Neural cell (in vitro differentiated cells): ENCODE data around the gene ABHD8. TPM values are rescaled to one million over a fixed set of nuclear protein-coding genes. Genes with fewer than 3 reads are reported as not detected.
"Not testable (repeated sequence)": the region's sequence is repeated elsewhere in the genome, so short reads cannot be mapped to it uniquely, and the experiment has no call there.

Source experiments
- H2AFZ ChIP-seq: fragments of 200-600, 300-800 bp; sonication (generic), shearing (Covaris generic); 2 replicates; pipeline ENCODE4 v1.6.0; 2014; ENCODE audit warnings: low read depth, mild to moderate bottlenecking, antibody characterized with exemption, low read length, moderate library complexity
- H3F3A ChIP-seq: fragments of 200-600 bp; shearing (Covaris generic); 2 replicates; pipeline ENCODE4 v1.6.1; 2016; ENCODE audit warnings: mild to moderate bottlenecking, moderate library complexity, mixed read lengths, antibody characterized with exemption, low read length; ENCODE audit not compliant: insufficient read depth, poor library complexity, severe bottlenecking
- H3K27ac ChIP-seq: fragments of 200-600, 300-800 bp; sonication (generic), shearing (Covaris generic); 2 replicates; pipeline ENCODE4 v1.5.1; 2014; ENCODE audit warnings: mild to moderate bottlenecking, low read length, moderate library complexity
- H3K27me3 ChIP-seq: fragments of 300-800, 200-600 bp; sonication (generic), shearing (Covaris generic); 2 replicates; pipeline ENCODE4 v1.6.0; 2014; ENCODE audit warnings: mild to moderate bottlenecking, low read depth, low read length, moderate library complexity; ENCODE audit not compliant: insufficient read depth
- H3K36me3 ChIP-seq: fragments of 300-800, 200-600 bp; sonication (generic), shearing (Covaris generic); 2 replicates; pipeline ENCODE4 v1.5.1; 2014; ENCODE audit warnings: mild to moderate bottlenecking, antibody characterized with exemption, low read length, moderate library complexity; ENCODE audit not compliant: insufficient read depth
- H3K4me2 ChIP-seq: fragments of 300-800, 200-600 bp; sonication (generic), shearing (Covaris generic); 2 replicates; pipeline ENCODE4 v1.6.0; 2014; ENCODE audit warnings: mild to moderate bottlenecking, low read length
- H3K4me3 ChIP-seq: fragments of 300-800, 200-600 bp; sonication (generic), shearing (Covaris generic); 2 replicates; pipeline ENCODE4 v1.5.1; 2014; ENCODE audit warnings: mild to moderate bottlenecking, low read length, moderate library complexity
- H3K79me2 ChIP-seq: fragments of 200-600 bp; shearing (Covaris generic); replicated peaks from 2 replicates; pipeline ENCODE4 v1.6.0; 2014; ENCODE audit warnings: mild to moderate bottlenecking, low read length, moderate library complexity; ENCODE audit not compliant: insufficient read depth
- H3K9ac ChIP-seq: fragments of 300-800, 200-600 bp; sonication (generic), shearing (Covaris generic); 2 replicates; pipeline ENCODE4 v1.6.1; 2016; ENCODE audit warnings: mild to moderate bottlenecking, low read length, mixed read lengths
- H3K9me2 ChIP-seq: fragments of 200-600 bp; shearing (Covaris generic); 2 replicates; pipeline ENCODE4 v1.6.1; 2016; ENCODE audit warnings: mild to moderate bottlenecking, low read length, mixed read lengths; ENCODE audit not compliant: insufficient read depth
- H3K9me3 ChIP-seq: fragments of 200-600, 300-800 bp; sonication (generic), shearing (Covaris generic); 2 replicates; pipeline ENCODE4 v1.6.1; 2016; ENCODE audit warnings: mild to moderate bottlenecking, mixed run types, low read length, moderate library complexity, mixed read lengths
- H4K20me1 ChIP-seq: fragments of 200-600 bp; shearing (Covaris generic); 2 replicates; pipeline ENCODE4 v1.6.1; 2016; ENCODE audit warnings: mild to moderate bottlenecking, mixed run types; ENCODE audit not compliant: insufficient read depth
- EP300 ChIP-seq: fragments of 450-650 bp; conservative IDR thresholded peaks from 2 replicates; pipeline ENCODE4 v1.6.1; 2014; ENCODE audit warnings: antibody characterized with exemption, mild to moderate bottlenecking, moderate library complexity; ENCODE audit not compliant: poor library complexity, severe bottlenecking
- EZH2 ChIP-seq: fragments of 200-600, 300-800 bp; shearing (Covaris generic), sonication (generic); IDR thresholded peaks from 2 replicates; pipeline ENCODE4 v1.6.1; 2014; ENCODE audit warnings: antibody characterized with exemption, low read length, borderline replicate concordance, mild to moderate bottlenecking; ENCODE audit not compliant: insufficient read depth, poor library complexity, severe bottlenecking
- MXI1 ChIP-seq: fragments of 450-650 bp; conservative IDR thresholded peaks from 2 replicates; pipeline ENCODE4 v1.6.1; 2014; ENCODE audit warnings: antibody characterized with exemption, mild to moderate bottlenecking; ENCODE audit not compliant: poor library complexity, severe bottlenecking
- POLR2AphosphoS5 ChIP-seq: IDR thresholded peaks from 2 replicates; pipeline ENCODE4 v1.6.1; 2012
- RAD21 ChIP-seq: fragments of 450-650 bp; conservative IDR thresholded peaks from 2 replicates; pipeline ENCODE4 v1.6.1; 2014; ENCODE audit warnings: antibody characterized with exemption, mild to moderate bottlenecking, moderate library complexity
- SMC3 ChIP-seq: fragments of 450-650 bp; conservative IDR thresholded peaks from 2 replicates; pipeline ENCODE4 v1.6.1; 2014; ENCODE audit warnings: antibody characterized with exemption, mild to moderate bottlenecking, moderate library complexity; ENCODE audit not compliant: poor library complexity
- TAF1 ChIP-seq: IDR thresholded peaks from 2 replicates; pipeline ENCODE4 v1.6.1; 2012; ENCODE audit warnings: low read depth
- polyA plus RNA-seq: library from polyadenylated mRNA; depleted of rRNA; stranded (reverse); fragments of >200 nt; gene quantifications from 2 replicates; pipeline ENCODE4 v1.2.3, GENCODE V29; 2014
- TF ChIP-seq, protein P1 (sequence below): IDR thresholded peaks from 2 replicates; pipeline ENCODE4 v1.6.1; 2012; ENCODE audit warnings: borderline replicate concordance
- TF ChIP-seq, protein P2 (sequence below): fragments of 450-650 bp; IDR thresholded peaks from 2 replicates; pipeline ENCODE4 v1.5.1; 2014; ENCODE audit warnings: antibody characterized with exemption, mild to moderate bottlenecking, moderate library complexity; ENCODE audit not compliant: poor library complexity, severe bottlenecking

ABHD8 gene
- polyA plus RNA-seq, 1 donor from 2014 or later: 28.1 TPM

DNA sequence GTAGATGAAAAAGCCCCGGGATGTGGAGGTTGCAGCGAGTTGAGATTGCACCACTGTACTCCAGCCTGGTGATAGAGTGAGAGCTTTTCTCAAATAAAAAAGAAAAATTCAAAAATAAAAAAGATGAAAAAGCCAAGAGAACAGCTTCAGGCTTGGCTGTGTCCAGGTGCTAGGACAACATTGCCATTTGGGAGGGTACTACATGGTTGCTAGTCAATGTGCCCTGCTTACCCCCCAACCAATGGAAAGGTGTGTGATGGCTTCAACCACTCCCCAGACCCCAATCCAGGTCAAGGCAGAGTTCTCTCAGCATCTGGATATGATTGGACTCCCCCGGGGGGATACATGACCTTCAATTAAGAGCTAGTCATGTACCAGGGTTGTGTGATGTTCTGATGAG, 23.8 kb downstream of the ABHD8 start (continued):
- TF ChIP-seq, protein P1, sequence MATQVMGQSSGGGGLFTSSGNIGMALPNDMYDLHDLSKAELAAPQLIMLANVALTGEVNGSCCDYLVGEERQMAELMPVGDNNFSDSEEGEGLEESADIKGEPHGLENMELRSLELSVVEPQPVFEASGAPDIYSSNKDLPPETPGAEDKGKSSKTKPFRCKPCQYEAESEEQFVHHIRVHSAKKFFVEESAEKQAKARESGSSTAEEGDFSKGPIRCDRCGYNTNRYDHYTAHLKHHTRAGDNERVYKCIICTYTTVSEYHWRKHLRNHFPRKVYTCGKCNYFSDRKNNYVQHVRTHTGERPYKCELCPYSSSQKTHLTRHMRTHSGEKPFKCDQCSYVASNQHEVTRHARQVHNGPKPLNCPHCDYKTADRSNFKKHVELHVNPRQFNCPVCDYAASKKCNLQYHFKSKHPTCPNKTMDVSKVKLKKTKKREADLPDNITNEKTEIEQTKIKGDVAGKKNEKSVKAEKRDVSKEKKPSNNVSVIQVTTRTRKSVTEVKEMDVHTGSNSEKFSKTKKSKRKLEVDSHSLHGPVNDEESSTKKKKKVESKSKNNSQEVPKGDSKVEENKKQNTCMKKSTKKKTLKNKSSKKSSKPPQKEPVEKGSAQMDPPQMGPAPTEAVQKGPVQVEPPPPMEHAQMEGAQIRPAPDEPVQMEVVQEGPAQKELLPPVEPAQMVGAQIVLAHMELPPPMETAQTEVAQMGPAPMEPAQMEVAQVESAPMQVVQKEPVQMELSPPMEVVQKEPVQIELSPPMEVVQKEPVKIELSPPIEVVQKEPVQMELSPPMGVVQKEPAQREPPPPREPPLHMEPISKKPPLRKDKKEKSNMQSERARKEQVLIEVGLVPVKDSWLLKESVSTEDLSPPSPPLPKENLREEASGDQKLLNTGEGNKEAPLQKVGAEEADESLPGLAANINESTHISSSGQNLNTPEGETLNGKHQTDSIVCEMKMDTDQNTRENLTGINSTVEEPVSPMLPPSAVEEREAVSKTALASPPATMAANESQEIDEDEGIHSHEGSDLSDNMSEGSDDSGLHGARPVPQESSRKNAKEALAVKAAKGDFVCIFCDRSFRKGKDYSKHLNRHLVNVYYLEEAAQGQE: no peak
- TF ChIP-seq EP300: no peak

DNA sequence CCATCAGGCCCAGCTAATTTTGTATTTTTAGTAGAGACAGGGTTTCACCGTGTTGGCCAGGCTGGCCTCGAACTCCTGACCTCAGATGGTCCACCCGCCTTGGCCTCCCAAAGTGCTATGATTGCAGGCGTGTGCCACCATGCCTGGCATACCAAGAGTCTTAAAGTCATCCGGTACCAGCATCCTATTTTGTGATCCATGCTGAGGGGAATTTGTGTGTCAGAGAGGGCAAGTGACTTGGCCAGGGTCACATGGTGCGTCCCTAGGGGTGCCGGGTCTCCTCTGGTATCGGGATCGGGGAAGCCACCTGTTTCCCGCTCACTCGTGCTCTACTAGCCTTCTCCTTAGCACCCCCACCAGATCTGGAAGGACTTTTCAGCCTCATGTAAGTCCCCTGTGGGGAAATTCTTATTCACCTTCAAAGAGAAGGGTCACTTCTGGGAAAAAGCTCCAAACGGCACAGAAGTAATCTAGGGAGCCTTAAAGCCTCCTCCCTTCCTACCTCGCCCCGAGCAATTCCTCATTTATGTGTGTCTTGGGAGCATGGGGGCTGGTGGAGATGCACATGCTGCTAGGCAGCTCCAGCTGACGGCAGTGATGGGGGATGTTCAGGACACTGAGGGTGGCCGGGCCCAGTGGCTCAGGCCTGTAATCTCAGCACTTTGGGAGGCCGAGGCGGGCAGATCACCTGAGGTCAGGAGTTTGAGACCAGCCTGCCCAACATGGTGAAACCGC, 27.6 kb downstream of the ABHD8 start:
- Histone ChIP-seq H3K4me2 (no peak overlapping the region), H3K27ac (no peak overlapping the region), H3K9me2 (no peaks in the 10 kb centered on the region)

DNA sequence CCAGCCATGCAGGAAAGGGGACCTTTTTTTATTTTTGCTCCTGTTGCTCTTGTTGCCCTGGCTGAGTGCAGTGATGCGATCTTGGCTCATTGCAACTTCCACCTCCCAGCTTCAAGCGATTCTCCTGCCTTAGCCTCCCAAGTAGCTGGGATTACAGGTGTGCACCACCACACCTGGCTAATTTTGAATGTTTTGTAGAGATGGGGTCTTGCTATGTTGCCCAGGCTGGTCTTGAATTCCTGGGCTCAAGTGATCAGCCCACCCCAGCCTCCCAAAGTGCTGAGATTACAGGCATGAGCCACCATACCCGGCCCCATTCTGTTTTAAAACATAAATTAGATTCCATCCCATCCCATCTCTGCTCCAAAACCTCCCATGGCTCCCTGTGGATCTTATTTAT, 28.3 kb downstream of the ABHD8 start:
- H3K79me2 ChIP-seq, H3F3A ChIP-seq, H2AFZ ChIP-seq, H3K36me3 ChIP-seq, H3K9ac ChIP-seq, H3K27ac ChIP-seq, H4K20me1 ChIP-seq, H3K9me3 ChIP-seq, H3K4me2 ChIP-seq, H3K27me3 ChIP-seq, H3K4me3 ChIP-seq, H3K9me2 ChIP-seq: not testable (repeated sequence)

More for the DNA sequence above, 27.6 kb downstream of the ABHD8 start:
- Histone ChIP-seq H3K9ac (no peak overlapping the region), H2AFZ (no peak overlapping the region), H3K79me2 (no peaks in the 10 kb centered on the region), H3K9me3 (no peaks in the 10 kb centered on the region), H3K4me3 (no peak overlapping the region), H4K20me1 (no peaks in the 10 kb centered on the region), H3F3A (no peaks in the 10 kb centered on the region), H3K36me3 (no peaks in the 10 kb centered on the region), H3K27me3 (no peaks in the 10 kb centered on the region)
- TF ChIP-seq EP300: no peak
- no peak for TF ChIP-seq RAD21
- TF ChIP-seq SMC3: no peak
- no peak for TF ChIP-seq POLR2AphosphoS5
- TF ChIP-seq MXI1: no peak
- no peak for TF ChIP-seq TAF1
- TF ChIP-seq, protein P2, sequence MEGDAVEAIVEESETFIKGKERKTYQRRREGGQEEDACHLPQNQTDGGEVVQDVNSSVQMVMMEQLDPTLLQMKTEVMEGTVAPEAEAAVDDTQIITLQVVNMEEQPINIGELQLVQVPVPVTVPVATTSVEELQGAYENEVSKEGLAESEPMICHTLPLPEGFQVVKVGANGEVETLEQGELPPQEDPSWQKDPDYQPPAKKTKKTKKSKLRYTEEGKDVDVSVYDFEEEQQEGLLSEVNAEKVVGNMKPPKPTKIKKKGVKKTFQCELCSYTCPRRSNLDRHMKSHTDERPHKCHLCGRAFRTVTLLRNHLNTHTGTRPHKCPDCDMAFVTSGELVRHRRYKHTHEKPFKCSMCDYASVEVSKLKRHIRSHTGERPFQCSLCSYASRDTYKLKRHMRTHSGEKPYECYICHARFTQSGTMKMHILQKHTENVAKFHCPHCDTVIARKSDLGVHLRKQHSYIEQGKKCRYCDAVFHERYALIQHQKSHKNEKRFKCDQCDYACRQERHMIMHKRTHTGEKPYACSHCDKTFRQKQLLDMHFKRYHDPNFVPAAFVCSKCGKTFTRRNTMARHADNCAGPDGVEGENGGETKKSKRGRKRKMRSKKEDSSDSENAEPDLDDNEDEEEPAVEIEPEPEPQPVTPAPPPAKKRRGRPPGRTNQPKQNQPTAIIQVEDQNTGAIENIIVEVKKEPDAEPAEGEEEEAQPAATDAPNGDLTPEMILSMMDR: no peak
- TF ChIP-seq EZH2: no peak
- TF ChIP-seq, protein P1: no peak
